A549 (cell line): Measurements from ENCODE around the gene CPSF7. TPM values are rescaled to one million over a fixed set of nuclear protein-coding genes. Genes with fewer than 3 reads are reported as not detected.
A peak's percentile ranks its signal among the peaks of the same experiment; 100 is the strongest.

Experiments
- ATAC-seq, 2 experiments: fragments of 200-7000 bp in 1 of 2; fragments of >200 bp in 1 of 2; cut with Nextera tagmentation in 1 of 2; cut with Tn5 transposase in 1 of 2; 3 replicates each; pipeline versions ENCODE4 v1.8.0 to v1.9.1; 2018 to 2020; ENCODE audit warnings: mild to moderate bottlenecking in 1 of 2, moderate library complexity in 1 of 2
- CTCF ChIA-PET: fragments of 300-600 bp; sonication (Branson Sonifier 250); formaldehyde crosslinking; extraction: SDS; loops from one replicate; lab custom pipeline; 2021; ENCODE audit warnings: antibody characterized with exemption, inconsistent platforms; lab: Yijun Ruan, JAX
- POLR2A ChIA-PET: fragments of 350-600 bp; formaldehyde crosslinking; extraction: SDS; loops from one replicate; lab custom pipeline; 2021; ENCODE audit warnings: antibody characterized with exemption, inconsistent platforms; lab: Yijun Ruan, JAX
- DNase-seq, 2 experiments: peaks; one replicate each; pipeline versions ENCODE4 v3.0.0 to v3.0.0-alpha.2; 2011 to 2016; ENCODE audit warnings: low read depth in 1 of 2, low spot score in 1 of 2
- FAIRE-seq: peaks from 2 replicates; lab custom pipeline; 2011; peaks lifted over from hg19 to GRCh38; lab: Jason Lieb, UNC
- H3K27ac ChIP-seq, 2 experiments: fragments of >200 bp; sonication (Bioruptor Twin); formaldehyde crosslinking; 3 replicates each; pipeline ENCODE4 v1.5.1; 2016 to 2017
- H3K4me1 ChIP-seq: fragments of >200 bp; sonication (Bioruptor Twin); formaldehyde crosslinking; 3 replicates; pipeline ENCODE4 v1.6.1; 2016
- H3K4me2 ChIP-seq: fragments of >200 bp; sonication (Bioruptor Twin); formaldehyde crosslinking; 3 replicates; pipeline ENCODE4 v1.6.1; 2016
- H3K4me3 ChIP-seq: fragments of >200 bp; sonication (Bioruptor Twin); formaldehyde crosslinking; 3 replicates; pipeline ENCODE4 v1.5.1; 2016
- H3K9me3 ChIP-seq: fragments of >200 bp; sonication (Bioruptor Twin); formaldehyde crosslinking; 3 replicates; pipeline ENCODE4 v1.6.1; 2016
- ATOH8 ChIP-seq: fragments of 250-450 bp; sonication (Bioruptor Pico); IDR thresholded peaks from 2 replicates; pipeline ENCODE4 v1.5.0; 2020; ENCODE audit warnings: low read depth, mild to moderate bottlenecking, moderate library complexity
- BCL3 ChIP-seq: fragments of >200 bp; sonication (Bioruptor Twin); formaldehyde crosslinking; IDR thresholded peaks from 3 replicates; pipeline ENCODE4 v1.6.1; 2016
- CBX2 ChIP-seq: fragments of 200-600 bp; sonication (generic); IDR thresholded peaks from 2 replicates; pipeline ENCODE4 v1.6.1; 2016; ENCODE audit warnings: low read depth, mild to moderate bottlenecking, borderline replicate concordance
- CBX8 ChIP-seq: fragments of 200-600 bp; sonication (generic); IDR thresholded peaks from 2 replicates; pipeline ENCODE4 v1.6.1; 2016
- CHD4 ChIP-seq: fragments of 200-600 bp; sonication (generic); IDR thresholded peaks from 2 replicates; pipeline ENCODE4 v1.6.1; 2016; ENCODE audit warnings: antibody characterized with exemption, mild to moderate bottlenecking, borderline replicate concordance
- CTCF ChIP-seq: fragments of >200 bp; sonication (Bioruptor Twin); formaldehyde crosslinking; IDR thresholded peaks from 3 replicates; pipeline ENCODE4 v1.5.1; 2016
- E2F6 ChIP-seq: IDR thresholded peaks from 2 replicates; pipeline ENCODE4 v1.6.1; 2012; ENCODE audit warnings: low read depth, borderline replicate concordance
- EHF ChIP-seq: fragments of 250-450 bp; sonication (Bioruptor Pico); IDR thresholded peaks from 2 replicates; pipeline ENCODE4 v1.5.0; 2020; ENCODE audit warnings: mild to moderate bottlenecking
- EP300 ChIP-seq, 2 experiments: fragments of >200 bp; sonication (Bioruptor Twin); formaldehyde crosslinking; IDR thresholded peaks; 2 replicates in 1 of 2; 3 replicates in 1 of 2; pipeline ENCODE4 v1.6.1; 2016 to 2017
- FOSL2 ChIP-seq, 2 experiments: fragments of 450-650 bp in 1 of 2; fragments of >200 bp in 1 of 2; sonication (Bioruptor Twin) in 1 of 2; formaldehyde crosslinking; IDR thresholded peaks; 2 replicates each; pipeline versions ENCODE4 v1.5.0 to v1.6.1; 2016 to 2020; ENCODE audit warnings: mild to moderate bottlenecking in 1 of 2, moderate library complexity in 1 of 2
- HEYL ChIP-seq: fragments of 250-450 bp; sonication (Bioruptor Pico); IDR thresholded peaks from 2 replicates; pipeline ENCODE4 v1.8.0; 2021; ENCODE audit warnings: mild to moderate bottlenecking, moderate library complexity
- KDM1A ChIP-seq: fragments of 200-600 bp; sonication (generic); IDR thresholded peaks from 2 replicates; pipeline ENCODE4 v1.6.1; 2016; ENCODE audit warnings: low read depth, mild to moderate bottlenecking
- MAFK ChIP-seq: fragments of 450-650 bp; IDR thresholded peaks from 2 replicates; pipeline ENCODE4 v1.6.1; 2014; ENCODE audit not compliant: partially characterized antibody
- MYC ChIP-seq: IDR thresholded peaks from 2 replicates; pipeline ENCODE4 v1.6.1; 2012; ENCODE audit warnings: mild to moderate bottlenecking, inconsistent platforms, low read length, improper control_type of control experiment, borderline replicate concordance
- NFE2L2 ChIP-seq: fragments of 150-350 bp; conservative IDR thresholded peaks from 2 replicates; pipeline ENCODE4 v1.6.1; 2014; ENCODE audit warnings: low read length
- NPAS2 ChIP-seq: fragments of 250-450 bp; sonication (Bioruptor Pico); IDR thresholded peaks from 2 replicates; pipeline ENCODE4 v1.8.0; 2022; ENCODE audit warnings: mild to moderate bottlenecking, moderate library complexity, borderline replicate concordance
- NR3C1 ChIP-seq: fragments of >200 bp; sonication (Bioruptor Twin); formaldehyde crosslinking; IDR thresholded peaks from 3 replicates; pipeline ENCODE4 v1.6.1; 2017
- RAD21 ChIP-seq, 2 experiments: fragments of >200 bp in 1 of 2; sonication (Bioruptor Twin) in 1 of 2; formaldehyde crosslinking in 1 of 2; IDR thresholded peaks in 1 of 2; conservative IDR thresholded peaks in 1 of 2; 2 replicates in 1 of 2; 3 replicates in 1 of 2; pipeline ENCODE4 v1.6.1; 2012 to 2018; ENCODE audit warnings: inconsistent platforms in 1 of 2
- RARB ChIP-seq: fragments of 250-450 bp; sonication (Bioruptor Pico); IDR thresholded peaks from 2 replicates; pipeline ENCODE4 v1.8.0; 2021; ENCODE audit warnings: mild to moderate bottlenecking, moderate library complexity
- SREBF2 ChIP-seq: fragments of 450-650 bp; IDR thresholded peaks from 2 replicates; pipeline ENCODE4 v1.6.1; 2014; ENCODE audit warnings: mild to moderate bottlenecking, moderate library complexity
- TFCP2L1 ChIP-seq: fragments of 250-450 bp; sonication (Bioruptor Pico); IDR thresholded peaks from 2 replicates; pipeline ENCODE4 v1.5.0; 2021; ENCODE audit warnings: mild to moderate bottlenecking
- ZNF302 ChIP-seq: fragments of 250-450 bp; sonication (Bioruptor Pico); IDR thresholded peaks from 2 replicates; pipeline ENCODE4 v1.9.0; 2021; ENCODE audit warnings: inconsistent platforms, mild to moderate bottlenecking, moderate library complexity
- WGBS: methylation state at CpG from one replicate; pipeline ENCODE4 v1.1.6; 2017; ENCODE audit errors: missing lambda C conversion rate; 5-methylcytosine and 5-hydroxymethylcytosine counted together
- polyA plus RNA-seq, 4 experiments: library from polyadenylated mRNA; depleted of rRNA in 3 of 4; stranded (reverse); fragments of >200 nt; fragmentation: RNase III in 1 of 4; extraction: RNeasy Plus Mini Kit Qiagen cat#74134 plus additional on column Dnase treatment in 1 of 4; gene quantifications; 2 replicates in 3 of 4; 3 replicates in 1 of 4; pipeline ENCODE4 v1.2.3, GENCODE V29; 2011 to 2017

The CPSF7 gene
- polyA plus RNA-seq, 2 of the 4 experiments (the other 2 are of a cell fraction) = 56.7 to 62.9 TPM

- CTCF ChIA-PET = interaction anchor here (0.8 to 1.4 kb wide), 6 partner anchors 8 to 82 kb away, joined by 3 to 6 read pairs (median 3); partner anchors contain the start of genes CPSF7 and SDHAF2
- no peak for TF ChIP-seq CBX8
- TF ChIP-seq CHD4 = no peak
- no peak for TF ChIP-seq CBX2
- peak; percentile 68 for TF ChIP-seq MAFK
- TF ChIP-seq NR3C1 = no peak
- TF ChIP-seq EHF (CRISPR knock-in tag) = 0 out of 2 replicates have a peak, but pooled peaks have one; percentile 26
- TF ChIP-seq NPAS2 (CRISPR knock-in tag) = no peak
- TF ChIP-seq ZNF302 (CRISPR knock-in tag) = no peak
- no peak for TF ChIP-seq MYC
- peak; percentile 66 for TF ChIP-seq NFE2L2
- H3K4me2 ChIP-seq = no peak overlapping the region
- peak in 1 of 2 experiments; percentile 59 for DNase-seq
- no peak overlapping the region for H3K4me3 ChIP-seq
- 69% methylated on average over 2 of the region's 2 CpGs for WGBS
- ATAC-seq = peak; percentile 30 to 43; a peak in 3 of 6 replicates
- FAIRE-seq = no peak
- H3K9me3 ChIP-seq = no peaks in the 10 kb centered on the region
- H3K27ac ChIP-seq = peak overlapping the region in 1 of 2 experiments; percentile 18; a peak in 1 of 6 replicates
- POLR2A ChIA-PET = interaction anchor here (1.2 to 1.8 kb wide), 2 partner anchors 12 to 24 kb away, joined by 3 to 10 read pairs; partner anchors contain the start of genes CPSF7 and SDHAF2
- peaks cover 13% of the 10 kb centered on the region; the same call in 2 of the 3 replicates for H3K4me1 ChIP-seq
These were observed 12.1 kb downstream of the CPSF7 start for GRCh38 chr11:61417670-61418069.

- Histone ChIP-seq H3K9me3 (no peaks in the 10 kb centered on the region), H3K4me1 (peaks cover 13% of the 10 kb centered on the region; the same call in 2 of the 3 replicates), H3K27ac (no peak overlapping the region), H3K4me2 (no peak overlapping the region), H3K4me3 (no peak overlapping the region)
- CTCF ChIA-PET = interaction anchor here (0.6 to 1.4 kb wide), 6 partner anchors 9 to 81 kb away, joined by 3 to 6 read pairs (median 3); no protein-coding TSS in a partner anchor
- ATAC-seq (peak in 1 of 2 experiments; percentile 16; a peak in 1 of 6 replicates), FAIRE-seq (no peak), DNase-seq (no peak)
- WGBS = 89% methylated on average over 3 of the region's 3 CpGs
- POLR2A ChIA-PET = interaction anchor here (1.2 to 1.8 kb wide), 2 partner anchors 13 to 24 kb away, joined by 3 to 10 read pairs; partner anchors contain the start of genes CPSF7 and SDHAF2
- no peak for TF ChIP-seq ATOH8
- TF ChIP-seq KDM1A = no peak
These were observed 12.8 kb downstream of the CPSF7 start for GRCh38 chr11:61416941-61417340.

GRCh38 chr11:61415381-61415780, 14.4 kb downstream of the CPSF7 start:
- FAIRE-seq (no peak), ATAC-seq (no peak), DNase-seq (no peak)
- TF ChIP-seq CBX2 (no peak), TFCP2L1 (CRISPR knock-in tag) (no peak), BCL3 (no peak), EP300 (IDR thresholded peaks at IDR 0.05) (no peak), E2F6 (no peak)
- Histone ChIP-seq H3K4me1 (peaks cover 13% of the 10 kb centered on the region; the same call in 2 of the 3 replicates), H3K4me3 (no peak overlapping the region), H3K27ac (no peak overlapping the region), H3K9me3 (no peaks in the 10 kb centered on the region), H3K4me2 (no peak overlapping the region)
- CTCF ChIA-PET = no interaction called here
- POLR2A ChIA-PET = no interaction called here
- 92% methylated on average over 6 of the region's 6 CpGs for WGBS

GRCh38 chr11:61414547-61414946, 15.2 kb downstream of the CPSF7 start:
- DNase-seq (no peak), FAIRE-seq (no peak), ATAC-seq (no peak)
- Histone ChIP-seq H3K4me3 (no peak overlapping the region), H3K4me1 (peaks cover 13% of the 10 kb centered on the region; the same call in 2 of the 3 replicates), H3K9me3 (no peaks in the 10 kb centered on the region), H3K27ac (no peak overlapping the region), H3K4me2 (no peak overlapping the region)
- WGBS = 94% methylated on average over 2 of the region's 2 CpGs
- POLR2A ChIA-PET = interaction anchor here (0.7 kb wide), 1 partner anchor 17 kb away, joined by 4 read pairs; no protein-coding TSS in a partner anchor
- CTCF ChIA-PET = interaction anchor here (1.4 kb wide), 1 partner anchor 15 kb away, joined by 4 read pairs; the partner anchor contains the start of genes CPSF7 and SDHAF2
- no peak for TF ChIP-seq HEYL (CRISPR knock-in tag)
- TF ChIP-seq NFE2L2 = no peak
- TF ChIP-seq RAD21 (conservative IDR thresholded peaks at IDR 0.05 in 1 of 2, IDR thresholded peaks at IDR 0.05 in 1 of 2) = no peak
- no peak for TF ChIP-seq ATOH8
- TF ChIP-seq KDM1A = no peak
- no peak for TF ChIP-seq RARB (CRISPR knock-in tag)
- no peak for TF ChIP-seq CTCF
- no peak for TF ChIP-seq FOSL2 (IDR thresholded peaks at IDR 0.05)
- no peak for TF ChIP-seq FOSL2 (CRISPR knock-in tag; IDR thresholded peaks at IDR 0.05)
- TF ChIP-seq SREBF2 = no peak
